Thymus (tissue), 11 donors: ENCODE measurements around the gene CAMTA1. TPM values are rescaled to one million over a fixed set of nuclear protein-coding genes. Genes with fewer than 3 reads are reported as not detected.

Experiments used
- DNase-seq, 9 donors: peaks; one replicate each; pipeline ENCODE4 v3.0.0-alpha.2; 2013; ENCODE audit warnings: low spot score in 9 of 9, low read depth in 6 of 9, missing footprints in 1 of 9
- H3K27ac ChIP-seq, 2 donors: one replicate each; pipeline ENCODE4 v1.5.1; 2013; ENCODE audit warnings: control low read depth in 1 of 2, low read depth in 1 of 2, low read length in 1 of 2, mild to moderate bottlenecking in 1 of 2, moderate library complexity in 1 of 2
- H3K27me3 ChIP-seq, 2 donors: one replicate each; pipeline ENCODE4 v1.5.1; 2013; ENCODE audit warnings: low read length in 1 of 2; ENCODE audit not compliant: control insufficient read depth in 2 of 2, insufficient read depth in 1 of 2
- H3K36me3 ChIP-seq, 2 donors: one replicate each; pipeline ENCODE4 v1.5.1; 2013; ENCODE audit warnings: low read length in 1 of 2, mild to moderate bottlenecking in 1 of 2, moderate library complexity in 1 of 2; ENCODE audit not compliant: control insufficient read depth in 2 of 2, insufficient read depth in 2 of 2
- H3K4me1 ChIP-seq, 2 donors: one replicate each; pipeline ENCODE4 v1.5.1; 2013; ENCODE audit warnings: low read length in 2 of 2; ENCODE audit not compliant: control insufficient read depth in 2 of 2, insufficient read depth in 2 of 2
- H3K4me3 ChIP-seq, 2 donors: one replicate each; pipeline ENCODE4 v1.5.1; 2013; ENCODE audit warnings: low read length in 2 of 2, control low read depth in 1 of 2, mild to moderate bottlenecking in 1 of 2
- H3K9me3 ChIP-seq, 2 donors: one replicate each; pipeline ENCODE4 v1.5.1; 2013; ENCODE audit warnings: low read length in 1 of 2, mild to moderate bottlenecking in 1 of 2; ENCODE audit not compliant: control insufficient read depth in 2 of 2, insufficient read depth in 1 of 2
- WGBS: extraction: QIAGEN DNeasy Blood & Tissue Kit; methylation state at CpG from one replicate; pipeline ENCODE4 v1.1.7; 2013; 5-methylcytosine and 5-hydroxymethylcytosine counted together
- polyA plus RNA-seq: library from polyadenylated mRNA; stranded (reverse); fragments of 200-250 nt; gene quantifications from one replicate; pipeline ENCODE4 v1.2.3, GENCODE V29; 2013
- total RNA-seq: library from RNA; stranded (reverse); fragments of 120-200 nt; gene quantifications from one replicate; pipeline ENCODE4 v1.2.4, GENCODE V29; 2013
- donor health status: healthy.

CAMTA1 gene
- total and polyA plus RNA-seq, 2 donors: 32.0 to 158 TPM

DNA sequence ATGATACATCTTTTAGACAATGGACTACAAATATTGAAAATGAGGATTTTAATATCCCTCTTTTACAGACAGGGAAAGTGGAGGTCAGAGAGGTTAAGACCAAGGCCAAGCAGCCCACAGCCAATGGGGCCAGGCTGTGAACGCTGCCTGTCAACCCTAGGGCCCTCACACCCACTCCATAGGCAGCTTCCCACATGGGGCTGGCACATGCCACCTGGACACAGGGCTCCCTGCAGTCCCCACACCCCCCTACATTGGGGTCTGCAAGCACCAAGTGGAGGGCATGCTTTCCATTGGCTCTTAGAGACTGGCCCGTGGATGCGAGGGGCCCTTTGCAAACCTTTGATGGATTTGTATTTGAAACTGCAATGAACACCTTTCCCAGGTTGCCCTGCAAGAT, 637.3 kb downstream of the CAMTA1 start:
- DNase-seq: no peak

DNA sequence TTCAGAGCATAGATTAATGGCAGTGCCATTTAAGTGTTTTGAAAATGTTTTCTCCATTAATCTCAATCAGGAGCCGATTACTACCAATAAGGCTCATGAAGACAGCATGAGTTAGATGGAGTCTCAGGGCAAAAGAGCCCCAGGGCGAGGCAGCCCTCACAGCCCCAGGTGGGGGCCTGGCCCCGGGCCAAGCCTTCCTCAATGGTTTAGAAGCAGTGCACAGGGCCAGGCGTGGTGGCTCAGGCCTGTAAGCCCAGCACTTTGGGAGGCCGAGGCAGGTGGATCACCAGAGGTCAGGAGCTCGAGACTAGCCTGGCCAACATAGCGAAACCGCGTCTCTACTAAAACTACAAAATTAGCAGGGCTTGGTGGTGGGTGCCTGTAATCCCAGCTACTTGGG, 637.7 kb downstream of the CAMTA1 start:
- H3K36me3 ChIP-seq: no peaks in the 10 kb centered on the region
- H3K27me3 ChIP-seq: no peaks in the 10 kb centered on the region

More for the DNA sequence above, 637.3 kb downstream of the CAMTA1 start:
- 98% methylated on average over 3 of the region's 3 CpGs for WGBS
- H3K27ac ChIP-seq: no peak overlapping the region
- peaks cover 0 to 7% of the 10 kb centered on the region in 2 donors for H3K9me3 ChIP-seq
- no peaks in the 10 kb centered on the region for H3K36me3 ChIP-seq
- H3K4me3 ChIP-seq: no peak overlapping the region
- H3K4me1 ChIP-seq: no peaks in the 10 kb centered on the region
- H3K27me3 ChIP-seq: no peaks in the 10 kb centered on the region

DNA sequence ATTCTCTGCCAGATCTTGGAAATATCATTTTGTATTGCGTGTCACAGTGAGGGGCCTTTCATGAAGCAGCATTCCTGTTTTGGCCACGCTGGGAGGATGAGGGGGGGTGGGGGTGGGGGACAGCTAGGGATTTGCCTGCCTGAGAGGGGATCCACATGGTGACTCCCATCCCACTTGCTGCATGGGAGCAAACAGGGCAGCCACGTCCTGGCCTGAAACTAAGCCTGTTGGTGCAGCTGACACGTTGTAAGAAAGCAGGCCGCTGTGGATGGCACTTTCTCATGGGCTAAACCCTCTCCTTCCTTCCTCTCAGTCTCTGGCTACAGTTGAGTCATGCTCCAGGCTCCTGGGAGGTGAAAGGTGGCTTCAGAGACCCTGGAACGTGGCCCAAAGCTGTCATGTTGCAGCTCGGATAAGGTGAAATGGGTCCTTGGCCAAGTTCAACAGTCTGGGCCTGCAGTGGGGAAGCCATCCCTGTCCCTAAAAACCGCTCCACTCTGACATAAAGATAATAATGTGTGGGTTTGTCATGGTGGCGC, 639.2 kb downstream of the CAMTA1 start:
- WGBS: 87% methylated on average over 9 of the region's 9 CpGs
- Histone ChIP-seq H3K4me1 (no peaks in the 10 kb centered on the region), H3K9me3 (peaks cover 0 to 5% of the 10 kb centered on the region in 2 donors), H3K36me3 (no peaks in the 10 kb centered on the region), H3K27me3 (no peaks in the 10 kb centered on the region), H3K4me3 (no peak overlapping the region), H3K27ac (no peak overlapping the region)
- DNase-seq: no peak

More for the DNA sequence above, 637.7 kb downstream of the CAMTA1 start:
- no peaks in the 10 kb centered on the region for H3K4me1 ChIP-seq
- DNase-seq: no peak
- H3K9me3 ChIP-seq: peaks cover 0 to 7% of the 10 kb centered on the region in 2 donors
- no peak overlapping the region for H3K4me3 ChIP-seq
- H3K27ac ChIP-seq: no peak overlapping the region
- 85% methylated on average over 9 of the region's 9 CpGs for WGBS

GRCh38 chr1:7425229-7425628, 640.0 kb downstream of the CAMTA1 start:
- no peaks in the 10 kb centered on the region for H3K9me3 ChIP-seq
- H3K27ac ChIP-seq: no peak overlapping the region
- no peaks in the 10 kb centered on the region for H3K27me3 ChIP-seq
- H3K36me3 ChIP-seq: no peaks in the 10 kb centered on the region
- no peak for DNase-seq
- 95% methylated on average over 6 of the region's 6 CpGs for WGBS
- H3K4me1 ChIP-seq: no peaks in the 10 kb centered on the region
- H3K4me3 ChIP-seq: no peak overlapping the region

DNA sequence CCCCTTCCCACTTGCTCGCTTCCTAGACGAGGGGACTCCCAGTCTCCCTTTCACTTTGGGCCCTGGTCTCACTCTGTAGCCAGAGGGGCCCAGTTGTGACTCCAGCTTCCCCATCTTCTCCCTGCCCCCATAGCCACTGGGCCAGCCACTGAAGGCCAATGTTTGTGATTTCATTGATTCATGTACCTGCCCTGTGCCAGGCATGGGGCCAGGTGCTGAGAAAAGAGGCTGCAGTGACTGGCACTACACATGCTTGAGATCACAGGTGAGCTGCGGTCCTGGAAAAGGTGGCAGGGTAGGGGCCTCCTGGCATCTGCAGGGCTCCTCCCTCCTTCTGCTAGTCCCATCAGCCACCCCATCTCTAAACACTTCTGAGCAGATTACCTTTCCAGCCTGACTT, 640.5 kb downstream of the CAMTA1 start:
- Histone ChIP-seq H3K27me3 (no peaks in the 10 kb centered on the region), H3K27ac (no peak overlapping the region), H3K4me3 (no peak overlapping the region), H3K4me1 (no peaks in the 10 kb centered on the region), H3K9me3 (no peaks in the 10 kb centered on the region), H3K36me3 (no peaks in the 10 kb centered on the region)
- WGBS: 92% methylated on average over 3 of the region's 3 CpGs
- DNase-seq: no peak

GRCh38 chr1:7426780-7427604, 641.7 kb downstream of the CAMTA1 start:
- H3K27me3 ChIP-seq: no peaks in the 10 kb centered on the region
- H3K4me1 ChIP-seq: no peaks in the 10 kb centered on the region
- H3K9me3 ChIP-seq: no peaks in the 10 kb centered on the region
- H3K27ac ChIP-seq: no peak overlapping the region
- DNase-seq: no peak
- H3K4me3 ChIP-seq: no peak overlapping the region
- H3K36me3 ChIP-seq: no peaks in the 10 kb centered on the region
- 94% methylated on average over 17 of the region's 17 CpGs for WGBS

GRCh38 chr1:7427605-7428300, 642.5 kb downstream of the CAMTA1 start:
- H3K27me3 ChIP-seq: no peaks in the 10 kb centered on the region
- 66% methylated on average over 17 of the region's 17 CpGs for WGBS
- no peak overlapping the region for H3K4me3 ChIP-seq
- H3K36me3 ChIP-seq: no peaks in the 10 kb centered on the region
- no peaks in the 10 kb centered on the region for H3K4me1 ChIP-seq
- H3K9me3 ChIP-seq: no peaks in the 10 kb centered on the region
- no peak for DNase-seq
- no peak overlapping the region for H3K27ac ChIP-seq

- Histone ChIP-seq H3K27ac (no peak overlapping the region), H3K9me3 (no peaks in the 10 kb centered on the region), H3K4me1 (no peaks in the 10 kb centered on the region), H3K36me3 (no peaks in the 10 kb centered on the region), H3K4me3 (no peak overlapping the region), H3K27me3 (no peaks in the 10 kb centered on the region)
- 98% methylated on average over 3 of the region's 3 CpGs for WGBS
- no peak for DNase-seq
Observed at GRCh38 chr1:7429290-7429689, 644.0 kb downstream of the CAMTA1 start.

DNA sequence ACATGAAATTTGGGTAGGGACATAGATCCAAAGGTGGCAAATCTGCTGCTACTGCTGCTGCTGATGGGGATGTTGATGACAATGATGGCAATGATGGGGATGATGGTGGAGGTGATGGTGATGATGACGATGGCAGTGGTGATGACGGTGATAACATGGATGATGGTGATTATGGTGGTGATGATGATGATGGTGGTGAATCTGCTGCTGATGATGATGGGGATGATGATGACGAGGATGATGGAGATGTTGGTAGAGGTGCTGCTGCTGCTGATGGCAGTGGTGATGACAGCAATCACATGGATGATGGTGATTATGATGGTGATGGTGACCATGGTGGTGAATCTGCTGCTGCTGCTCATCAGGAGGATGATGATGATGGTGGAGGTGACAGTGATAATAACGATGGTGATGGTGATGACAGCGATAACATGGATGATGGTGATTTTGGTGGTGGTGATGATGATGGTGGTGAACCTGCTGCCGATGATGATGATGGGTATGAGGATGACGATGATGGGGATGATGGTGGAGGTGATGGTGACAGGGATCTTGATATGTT, 644.9 kb downstream of the CAMTA1 start:
- no peak for DNase-seq
- 84% methylated on average over 7 of the region's 7 CpGs for WGBS

More for the DNA sequence above, 644.9 kb downstream of the CAMTA1 start:
- Histone ChIP-seq H3K27ac (no peak overlapping the region), H3K27me3 (no peaks in the 10 kb centered on the region), H3K4me1 (no peaks in the 10 kb centered on the region), H3K36me3 (no peaks in the 10 kb centered on the region), H3K4me3 (no peak overlapping the region), H3K9me3 (no peaks in the 10 kb centered on the region)
